NCI-H2029 treated with DMSO at 0.1 percent for 48 hours (cell line): ENCODE measurements around the gene IZUMO1R.
"Not testable (repeated sequence)": the region's sequence is repeated elsewhere in the genome, so short reads cannot be mapped to it uniquely, and the experiment has no call there.

Source experiments
- DNase-seq: peaks from one replicate; lab custom pipeline; 2025; lab: John Stamatoyannopoulos, UW

Gene IZUMO1R

GRCh38 chr11:94303966-94304958 is at the start of gene IZUMO1R:
IZUMO1R (plus strand) TSS chr11:94304580; CDS start chr11:94305637, 1,057 bp downstream.
- no peak for DNase-seq

- DNase-seq: no peak
These were observed 32.5 kb upstream of the IZUMO1R start for GRCh38 chr11:94271885-94272372.

GRCh38 chr11:94272738-94273313 is 31.6 kb upstream of the IZUMO1R start:
- no peak for DNase-seq

- DNase-seq: no peak
These were observed 28.4 kb upstream of the IZUMO1R start for GRCh38 chr11:94275961-94276360.

GRCh38 chr11:94276943-94277342 is 27.4 kb upstream of the IZUMO1R start:
- DNase-seq: no peak

GRCh38 chr11:94278207-94278606 is 26.2 kb upstream of the IZUMO1R start:
- DNase-seq: not testable (repeated sequence)

- DNase-seq: no peak
These were observed 24.4 kb upstream of the IZUMO1R start for GRCh38 chr11:94279996-94280395.

- no peak for DNase-seq
These were observed 23.1 kb upstream of the IZUMO1R start for GRCh38 chr11:94281324-94281723.

GRCh38 chr11:94283678-94284077 is 20.7 kb upstream of the IZUMO1R start:
- no peak for DNase-seq

GRCh38 chr11:94295534-94295933 is 8.8 kb upstream of the IZUMO1R start:
- no peak for DNase-seq

GRCh38 chr11:94297985-94298576 is 6.3 kb upstream of the IZUMO1R start:
- DNase-seq: no peak

GRCh38 chr11:94302776-94303175 is 1.6 kb upstream of the IZUMO1R start:
- no peak for DNase-seq

GRCh38 chr11:94305146-94305545 is 766 bp downstream of the IZUMO1R start:
- DNase-seq: no peak

GRCh38 chr11:94307101-94307791 is 2.9 kb downstream of the IZUMO1R start:
- DNase-seq: no peak

GRCh38 chr11:94308024-94308423 is 3.6 kb downstream of the IZUMO1R start:
- no peak for DNase-seq

- DNase-seq: no peak
These were observed 5.4 kb downstream of the IZUMO1R start for GRCh38 chr11:94309757-94310156.

- DNase-seq: no peak
These were observed 6.0 kb downstream of the IZUMO1R start for GRCh38 chr11:94310191-94310875.

- DNase-seq: no peak
These were observed 8.0 kb downstream of the IZUMO1R start for GRCh38 chr11:94312339-94312738.

- no peak for DNase-seq
These were observed 9.7 kb downstream of the IZUMO1R start for GRCh38 chr11:94314064-94314463.

- no peak for DNase-seq
These were observed 11.3 kb downstream of the IZUMO1R start for GRCh38 chr11:94315664-94316063.

GRCh38 chr11:94322501-94322900 is 18.1 kb downstream of the IZUMO1R start:
- DNase-seq: no peak
